Smooth muscle cell of the brain vasculature (primary cell): ENCODE measurements around the gene EGFLAM.

ENCODE experiments used
- DNase-seq: peaks from one replicate; pipeline ENCODE4 v3.0.0-alpha.2; 2012; ENCODE audit warnings: low read depth, low spot score

EGFLAM gene

GRCh38 chr5:38265546-38266179 is 7.3 kb downstream of the EGFLAM start:
- DNase-seq, result peak; percentile 28

- DNase-seq, result no peak
Measured at GRCh38 chr5:38267372-38267771, 9.0 kb downstream of the EGFLAM start.

GRCh38 chr5:38273626-38274025 is 15.3 kb downstream of the EGFLAM start:
- no peak for DNase-seq

GRCh38 chr5:38274370-38274769 is 16.0 kb downstream of the EGFLAM start:
- DNase-seq, result no peak

GRCh38 chr5:38284384-38284783 is 26.0 kb downstream of the EGFLAM start:
- DNase-seq, result no peak

GRCh38 chr5:38285226-38285625 is 26.9 kb downstream of the EGFLAM start:
- DNase-seq, result no peak

GRCh38 chr5:38286002-38286401 is 27.6 kb downstream of the EGFLAM start:
- no peak for DNase-seq

GRCh38 chr5:38287124-38287523 is 28.8 kb downstream of the EGFLAM start:
- DNase-seq, result no peak

- no peak for DNase-seq
Measured at GRCh38 chr5:38289457-38289856, 31.1 kb downstream of the EGFLAM start.

GRCh38 chr5:38290028-38290653 is 31.8 kb downstream of the EGFLAM start:
- no peak for DNase-seq

GRCh38 chr5:38291355-38291754 is 33.0 kb downstream of the EGFLAM start:
- no peak for DNase-seq

- no peak for DNase-seq
Measured at GRCh38 chr5:38292228-38292627, 33.9 kb downstream of the EGFLAM start.

GRCh38 chr5:38295751-38296150 is 37.4 kb downstream of the EGFLAM start:
- no peak for DNase-seq

GRCh38 chr5:38297830-38298608 is 39.7 kb downstream of the EGFLAM start:
- DNase-seq, result no peak

- no peak for DNase-seq
Measured at GRCh38 chr5:38299585-38299984, 41.2 kb downstream of the EGFLAM start.

GRCh38 chr5:38305148-38305547 is 46.8 kb downstream of the EGFLAM start:
- DNase-seq, result no peak

- DNase-seq, result no peak
Measured at GRCh38 chr5:38307845-38308244, 49.5 kb downstream of the EGFLAM start.

- DNase-seq, result peak; percentile 45
Measured at GRCh38 chr5:38316544-38317224, 58.3 kb downstream of the EGFLAM start.

- no peak for DNase-seq
Measured at GRCh38 chr5:38317868-38318267, 59.5 kb downstream of the EGFLAM start.

- DNase-seq, result no peak
Measured at GRCh38 chr5:38319491-38319890, 61.1 kb downstream of the EGFLAM start.

- DNase-seq, result no peak
Measured at GRCh38 chr5:38321978-38322377, 63.6 kb downstream of the EGFLAM start.

GRCh38 chr5:38323645-38324295 is 65.4 kb downstream of the EGFLAM start:
- no peak for DNase-seq
